Measurements from ENCODE around the gene SDK1. TPM values are rescaled to one million over a fixed set of nuclear protein-coding genes. Genes with fewer than 3 reads are reported as not detected.

The SDK1 gene
- total and polyA plus RNA-seq, 2 experiments from 2014 or later = not detected

DNA sequence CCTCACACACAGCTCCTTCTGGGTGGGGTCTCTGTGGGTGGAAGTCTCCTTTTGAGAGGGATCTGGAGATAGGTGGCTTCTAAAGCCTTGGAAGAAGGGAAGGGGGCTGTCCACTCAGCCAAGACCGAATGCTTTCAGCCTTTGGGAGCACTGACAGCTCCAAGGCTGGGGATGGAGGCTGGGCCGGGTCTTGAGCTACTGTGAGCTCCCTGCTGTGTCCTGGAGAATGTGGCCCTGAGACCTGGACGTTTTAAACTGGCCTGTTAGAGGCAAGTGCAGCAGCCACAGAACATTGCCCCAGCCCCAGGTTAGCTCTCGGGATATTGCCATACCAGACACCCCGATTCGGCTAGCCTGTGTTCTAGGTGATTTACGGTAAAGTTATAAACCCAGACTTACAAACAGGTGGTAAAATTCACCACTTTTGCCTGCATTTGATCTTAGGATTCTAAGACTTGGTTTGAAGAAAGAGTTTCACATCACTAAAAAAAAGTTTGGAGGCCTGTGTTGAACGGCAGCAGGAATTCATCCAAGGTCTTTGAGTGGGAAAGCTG, 832.5 kb downstream of the SDK1 start:
- no peak overlapping the region for H2AFZ ChIP-seq
- no peak overlapping the region for H3K27ac ChIP-seq
- DNase-seq = no peak
- 33 to 34% methylated on average over 8 of the region's 8 CpGs for WGBS, 2 experiments (ENCODE audit: low coverage in 1 of 2, low lambda C conversion rate in 2 of 2, missing lambda C conversion rate in 2 of 2)
- no peaks in the 10 kb centered on the region for H4K20me1 ChIP-seq (ENCODE audit: insufficient read depth)
- no peaks in the 10 kb centered on the region for H3K9me3 ChIP-seq (ENCODE audit: low read depth)
- H3K27me3 ChIP-seq (replicated peaks; ENCODE audit: insufficient read depth) = no peaks in the 10 kb centered on the region
- H3F3A ChIP-seq (ENCODE audit: insufficient read depth) = no peaks in the 10 kb centered on the region
- TF ChIP-seq EZH2phosphoT487 (IDR thresholded peaks at IDR 0.05; ENCODE audit: insufficient read depth, low read depth) (no peak), EZH2 (IDR thresholded peaks at IDR 0.05; ENCODE audit: insufficient read depth, poor library complexity, severe bottlenecking) (no peak)
- H3K4me3 ChIP-seq = no peak overlapping the region
- no peaks in the 10 kb centered on the region for H3K4me1 ChIP-seq (ENCODE audit: insufficient read depth)
- no peak overlapping the region for H3K4me2 ChIP-seq (ENCODE audit: unreplicated experiment)
- H3K9me2 ChIP-seq (ENCODE audit: insufficient read depth) = no peaks in the 10 kb centered on the region
- H3K36me3 ChIP-seq (ENCODE audit: low read depth) = no peaks in the 10 kb centered on the region
- no peak overlapping the region for H3K9ac ChIP-seq
- no peaks in the 10 kb centered on the region for H3K79me2 ChIP-seq (ENCODE audit: insufficient read depth)
- in situ Hi-C loops (cut with MboI) = no loop called here

DNA sequence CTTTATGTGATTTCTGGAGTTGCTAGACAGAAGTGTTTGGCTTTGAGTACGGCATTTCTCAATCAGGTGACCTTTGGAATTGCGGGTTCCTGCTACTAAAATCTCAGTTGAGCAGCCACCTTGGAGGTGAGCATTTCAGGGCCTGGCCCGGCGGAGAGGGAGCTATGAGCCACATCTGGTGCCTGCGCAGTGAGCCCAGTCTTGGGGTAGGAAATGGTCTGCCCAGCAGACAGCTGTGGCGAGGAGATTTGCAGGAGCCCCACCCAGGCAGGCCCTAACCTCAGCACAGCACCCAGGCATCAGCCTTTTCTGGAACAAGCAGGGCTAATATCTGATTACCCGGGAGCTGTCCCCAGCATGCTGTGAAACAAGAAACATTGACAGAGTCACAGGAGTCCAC, 833.2 kb downstream of the SDK1 start:
- WGBS, 2 experiments (ENCODE audit: low coverage in 1 of 2, low lambda C conversion rate in 2 of 2, missing lambda C conversion rate in 2 of 2) = 72% methylated on average over 7 of the region's 7 CpGs
- H3K4me1 ChIP-seq (ENCODE audit: insufficient read depth) = no peaks in the 10 kb centered on the region
- H3K4me2 ChIP-seq (ENCODE audit: unreplicated experiment) = no peak overlapping the region
- no peaks in the 10 kb centered on the region for H4K20me1 ChIP-seq (ENCODE audit: insufficient read depth)
- TF ChIP-seq EZH2phosphoT487 (IDR thresholded peaks at IDR 0.05; ENCODE audit: insufficient read depth, low read depth) (no peak), EZH2 (IDR thresholded peaks at IDR 0.05; ENCODE audit: insufficient read depth, poor library complexity, severe bottlenecking) (no peak)
- no peak for DNase-seq
- H3F3A ChIP-seq (ENCODE audit: insufficient read depth) = no peaks in the 10 kb centered on the region
- H3K79me2 ChIP-seq (ENCODE audit: insufficient read depth) = no peaks in the 10 kb centered on the region
- H3K27me3 ChIP-seq (replicated peaks; ENCODE audit: insufficient read depth) = no peaks in the 10 kb centered on the region
- H3K36me3 ChIP-seq (ENCODE audit: low read depth) = no peaks in the 10 kb centered on the region
- H3K27ac ChIP-seq = no peak overlapping the region
- no peak overlapping the region for H2AFZ ChIP-seq
- H3K9ac ChIP-seq = no peak overlapping the region
- no peaks in the 10 kb centered on the region for H3K9me2 ChIP-seq (ENCODE audit: insufficient read depth)
- no peak overlapping the region for H3K4me3 ChIP-seq
- H3K9me3 ChIP-seq (ENCODE audit: low read depth) = no peaks in the 10 kb centered on the region
- in situ Hi-C loops (cut with MboI) = no loop called here

DNA sequence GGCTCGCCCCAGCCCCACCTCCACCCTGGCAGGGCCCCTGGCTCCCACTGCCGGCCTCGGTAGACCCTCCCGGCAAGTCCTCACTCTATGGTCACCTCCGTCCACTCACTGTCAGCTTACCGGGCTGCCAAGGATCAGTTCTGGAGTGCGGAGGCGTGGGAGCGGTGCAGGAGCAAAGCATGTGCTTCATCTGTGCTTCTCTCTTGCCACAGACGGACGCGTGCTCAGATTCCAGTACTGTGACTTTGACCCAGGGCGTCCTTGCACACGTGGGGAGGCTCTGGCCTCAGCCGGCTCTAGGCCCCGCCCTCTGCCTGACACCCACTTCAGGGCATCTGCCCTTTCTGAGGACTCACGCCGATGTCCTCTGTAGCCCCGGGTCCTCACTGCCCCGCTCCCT, 833.6 kb downstream of the SDK1 start:
- no peak for DNase-seq
- H3K79me2 ChIP-seq (ENCODE audit: insufficient read depth) = no peaks in the 10 kb centered on the region

DNA sequence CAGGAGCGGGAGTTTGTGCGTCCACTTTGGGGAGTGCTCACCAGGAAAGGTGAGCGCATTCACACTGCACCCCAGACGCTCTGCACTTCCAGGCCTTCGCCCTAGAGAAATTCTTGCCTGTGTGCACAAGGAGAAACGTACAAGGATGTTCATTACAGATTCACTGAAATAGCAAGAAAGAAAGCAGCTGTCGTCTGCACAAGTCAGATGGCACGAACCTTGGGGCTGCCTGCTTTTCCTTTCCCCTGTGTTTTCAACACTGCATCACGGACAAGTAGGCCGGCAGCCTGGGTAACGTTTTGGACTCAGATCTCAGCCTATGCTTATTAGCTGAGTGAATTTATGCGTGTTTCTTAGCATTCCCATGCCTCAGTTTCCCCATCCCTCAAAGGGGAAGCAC, 834.2 kb downstream of the SDK1 start:
- no peaks in the 10 kb centered on the region for H3K79me2 ChIP-seq (ENCODE audit: insufficient read depth)
- H3K36me3 ChIP-seq (ENCODE audit: low read depth) = no peaks in the 10 kb centered on the region
- no peaks in the 10 kb centered on the region for H3K9me3 ChIP-seq (ENCODE audit: low read depth)
- H3K4me3 ChIP-seq = no peak overlapping the region
- DNase-seq = no peak
- H3K9me2 ChIP-seq (ENCODE audit: insufficient read depth) = no peaks in the 10 kb centered on the region
- no peak for TF ChIP-seq EZH2 (IDR thresholded peaks at IDR 0.05; ENCODE audit: insufficient read depth, poor library complexity, severe bottlenecking)
- TF ChIP-seq EZH2phosphoT487 (IDR thresholded peaks at IDR 0.05; ENCODE audit: insufficient read depth, low read depth) = no peak
- WGBS, 2 experiments (ENCODE audit: low coverage in 1 of 2, low lambda C conversion rate in 2 of 2, missing lambda C conversion rate in 2 of 2) = 54 to 58% methylated on average over 12 of the region's 12 CpGs
- no peaks in the 10 kb centered on the region for H3F3A ChIP-seq (ENCODE audit: insufficient read depth)
- no peaks in the 10 kb centered on the region for H3K27me3 ChIP-seq (replicated peaks; ENCODE audit: insufficient read depth)
- H3K4me2 ChIP-seq (ENCODE audit: unreplicated experiment) = no peak overlapping the region
- H4K20me1 ChIP-seq (ENCODE audit: insufficient read depth) = no peaks in the 10 kb centered on the region
- no peak overlapping the region for H2AFZ ChIP-seq
- H3K4me1 ChIP-seq (ENCODE audit: insufficient read depth) = no peaks in the 10 kb centered on the region
- H3K9ac ChIP-seq = no peak overlapping the region
- H3K27ac ChIP-seq = no peak overlapping the region
- in situ Hi-C loops (cut with MboI) = no loop called here

More for the DNA sequence above, 833.6 kb downstream of the SDK1 start:
- no peak overlapping the region for H3K4me2 ChIP-seq (ENCODE audit: unreplicated experiment)
- no peaks in the 10 kb centered on the region for H3K9me3 ChIP-seq (ENCODE audit: low read depth)
- H3K4me3 ChIP-seq = no peak overlapping the region
- TF ChIP-seq EZH2 (IDR thresholded peaks at IDR 0.05; ENCODE audit: insufficient read depth, poor library complexity, severe bottlenecking) = no peak
- H2AFZ ChIP-seq = no peak overlapping the region
- no peak overlapping the region for H3K9ac ChIP-seq
- H4K20me1 ChIP-seq (ENCODE audit: insufficient read depth) = no peaks in the 10 kb centered on the region
- no peak overlapping the region for H3K27ac ChIP-seq
- H3K27me3 ChIP-seq (replicated peaks; ENCODE audit: insufficient read depth) = no peaks in the 10 kb centered on the region
- H3K9me2 ChIP-seq (ENCODE audit: insufficient read depth) = no peaks in the 10 kb centered on the region
- no peaks in the 10 kb centered on the region for H3F3A ChIP-seq (ENCODE audit: insufficient read depth)
- H3K36me3 ChIP-seq (ENCODE audit: low read depth) = no peaks in the 10 kb centered on the region
- in situ Hi-C loops (cut with MboI) = no loop called here
- no peaks in the 10 kb centered on the region for H3K4me1 ChIP-seq (ENCODE audit: insufficient read depth)
- 70 to 71% methylated on average over 17 to 20 of the region's 20 CpGs for WGBS, 2 experiments (ENCODE audit: low coverage in 1 of 2, low lambda C conversion rate in 2 of 2, missing lambda C conversion rate in 2 of 2)

DNA sequence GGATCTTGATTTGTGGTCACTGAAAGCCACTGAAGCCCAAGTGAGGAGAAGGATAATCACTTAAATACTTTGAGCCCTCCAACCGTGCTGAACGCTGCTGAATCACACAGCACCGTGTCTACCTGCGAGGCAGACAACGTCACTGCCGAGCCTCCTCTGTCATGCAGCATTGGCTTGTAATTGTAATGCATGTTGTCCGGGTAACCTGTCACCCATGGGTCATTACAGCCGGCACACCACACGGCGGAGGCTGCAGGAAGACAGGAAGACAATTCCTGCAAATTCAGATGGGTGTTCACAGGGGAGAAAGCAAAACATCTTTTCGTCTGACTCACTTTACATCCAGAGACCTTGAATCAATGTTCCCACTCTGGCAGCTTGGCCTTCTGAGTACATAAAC, 835.0 kb downstream of the SDK1 start:
- no peak for DNase-seq
- Histone ChIP-seq H3K9me3 (ENCODE audit: low read depth) (no peaks in the 10 kb centered on the region), H3F3A (ENCODE audit: insufficient read depth) (no peaks in the 10 kb centered on the region), H3K4me1 (ENCODE audit: insufficient read depth) (no peaks in the 10 kb centered on the region), H3K27me3 (replicated peaks; ENCODE audit: insufficient read depth) (no peaks in the 10 kb centered on the region), H3K9me2 (ENCODE audit: insufficient read depth) (no peaks in the 10 kb centered on the region), H3K27ac (no peak overlapping the region), H3K36me3 (ENCODE audit: low read depth) (no peaks in the 10 kb centered on the region), H3K9ac (no peak overlapping the region), H3K4me3 (no peak overlapping the region), H3K4me2 (ENCODE audit: unreplicated experiment) (no peak overlapping the region), H3K79me2 (ENCODE audit: insufficient read depth) (no peaks in the 10 kb centered on the region), H4K20me1 (ENCODE audit: insufficient read depth) (no peaks in the 10 kb centered on the region), H2AFZ (no peak overlapping the region)
- 71 to 75% methylated on average over 11 of the region's 11 CpGs for WGBS, 2 experiments (ENCODE audit: low coverage in 1 of 2, low lambda C conversion rate in 2 of 2, missing lambda C conversion rate in 2 of 2)
- TF ChIP-seq EZH2phosphoT487 (IDR thresholded peaks at IDR 0.05; ENCODE audit: insufficient read depth, low read depth) (no peak), EZH2 (IDR thresholded peaks at IDR 0.05; ENCODE audit: insufficient read depth, poor library complexity, severe bottlenecking) (no peak)
- in situ Hi-C loops (cut with MboI) = no loop called here

Data from GM23248 (cell line).